Keratinocyte (primary cell): ENCODE measurements around the gene TOX2. TPM values are rescaled to one million over a fixed set of nuclear protein-coding genes. Genes with fewer than 3 reads are reported as not detected.

Experiments used
- DNase-seq: peaks from one replicate; pipeline ENCODE4 v3.0.0-alpha.2; 2011; ENCODE audit warnings: low read depth, missing footprints, low spot score
- FAIRE-seq: peaks from 2 replicates; lab custom pipeline; 2011; peaks lifted over from hg19 to GRCh38; lab: Jason Lieb, UNC
- H2AFZ ChIP-seq: 2 replicates; pipeline ENCODE4 v1.6.0; 2012; ENCODE audit warnings: low read length, control low read depth, inconsistent platforms; ENCODE audit not compliant: control insufficient read depth
- H3K27ac ChIP-seq: 2 replicates; pipeline ENCODE4 v1.5.1; 2011; ENCODE audit warnings: low read length; ENCODE audit not compliant: control insufficient read depth, insufficient read depth
- H3K27me3 ChIP-seq: 3 replicates; pipeline ENCODE4 v1.6.0; 2011; ENCODE audit warnings: low read length; ENCODE audit not compliant: control insufficient read depth, insufficient read depth; ENCODE audit errors: extremely low read depth
- H3K36me3 ChIP-seq, 2 experiments: 2 replicates in 1 of 2; 3 replicates in 1 of 2; pipeline ENCODE4 v1.5.1; 2011; ENCODE audit warnings: low read length in 2 of 2, mild to moderate bottlenecking in 1 of 2; ENCODE audit not compliant: control insufficient read depth in 2 of 2, insufficient read depth in 2 of 2; ENCODE audit errors: extremely low read depth in 1 of 2
- H3K4me1 ChIP-seq: 3 replicates; pipeline ENCODE4 v1.5.1; 2011; ENCODE audit warnings: low read length; ENCODE audit not compliant: control insufficient read depth, insufficient read depth; ENCODE audit errors: extremely low read depth
- H3K4me2 ChIP-seq: 3 replicates; pipeline ENCODE4 v1.6.0; 2011; ENCODE audit warnings: low read depth, low read length; ENCODE audit not compliant: control insufficient read depth, insufficient read depth; ENCODE audit errors: extremely low read depth
- H3K4me3 ChIP-seq, 3 experiments: fragments of 200-600 bp in 1 of 3; sonication (generic) in 1 of 3; 2 replicates in 2 of 3; 3 replicates in 1 of 3; pipeline ENCODE4 v1.5.1; 2011 to 2016; ENCODE audit warnings: low read length in 3 of 3, mild to moderate bottlenecking in 3 of 3, control low read depth in 2 of 3, inconsistent platforms in 1 of 3, low read depth in 1 of 3, mixed read lengths in 1 of 3, mixed run types in 1 of 3, moderate library complexity in 1 of 3; ENCODE audit not compliant: control insufficient read depth in 2 of 3, insufficient read depth in 2 of 3; ENCODE audit errors: extremely low read depth in 1 of 3
- H3K79me2 ChIP-seq: 2 replicates; pipeline ENCODE4 v1.6.0; 2012; ENCODE audit warnings: low read length; ENCODE audit not compliant: control insufficient read depth, insufficient read depth
- H3K9ac ChIP-seq: 3 replicates; pipeline ENCODE4 v1.6.0; 2011; ENCODE audit warnings: low read length; ENCODE audit not compliant: control insufficient read depth, insufficient read depth; ENCODE audit errors: extremely low read depth
- H3K9me1 ChIP-seq: 3 replicates; pipeline ENCODE4 v1.6.0; 2011; ENCODE audit warnings: low read length; ENCODE audit not compliant: control insufficient read depth, insufficient read depth; ENCODE audit errors: extremely low read depth
- H3K9me3 ChIP-seq: 2 replicates; pipeline ENCODE4 v1.5.1; 2012; ENCODE audit warnings: low read depth, low read length; ENCODE audit not compliant: control insufficient read depth
- H4K20me1 ChIP-seq: 3 replicates; pipeline ENCODE4 v1.6.0; 2011; ENCODE audit warnings: low read length; ENCODE audit not compliant: control insufficient read depth, insufficient read depth; ENCODE audit errors: extremely low read depth
- EZH2 ChIP-seq: IDR thresholded peaks from one replicate; pipeline ENCODE4 v1.6.1; 2012; ENCODE audit warnings: inconsistent platforms, mild to moderate bottlenecking, low read length, moderate library complexity
- dilution Hi-C: fragments of 300-500 bp; cut with MboI; formaldehyde crosslinking; loops from one replicate; pipeline ENCODE4 v1.7.0; 2020; ENCODE audit warnings: low sequenced_read_pairs; ENCODE audit not compliant: extremely low pct_ligation_motif_present
- polyA plus RNA-seq, 5 experiments: library from polyadenylated mRNA; depleted of rRNA in 3 of 5; stranded (reverse) in 3 of 5; stranded (forward) in 1 of 5; unstranded in 1 of 5; fragments of >200 nt; gene quantifications; 1 replicate in 1 of 5; 2 replicates in 3 of 5; 3 replicates in 1 of 5; pipeline versions ENCODE4 v1.2.1 to v1.2.3, GENCODE V29; 2011 to 2012; ENCODE audit warnings: missing spikeins in 2 of 5, low read depth in 1 of 5, low replicate concordance in 1 of 5
- TF ChIP-seq, protein P1 (sequence below), 3 experiments: IDR thresholded peaks in 1 of 3; conservative IDR thresholded peaks in 1 of 3; optimal IDR thresholded peaks in 1 of 3; 2 replicates in 2 of 3; 3 replicates in 1 of 3; pipeline versions ENCODE3 to v1.5.1; 2011; ENCODE audit warnings: low read length in 3 of 3, mild to moderate bottlenecking in 3 of 3, moderate library complexity in 2 of 3, control low read depth in 1 of 3, inconsistent platforms in 1 of 3; ENCODE audit not compliant: insufficient read depth in 2 of 3; ENCODE audit errors: extremely low read depth in 1 of 3

The TOX2 gene
- polyA plus RNA-seq, 1 donor (not counting 4 experiments of a cell fraction or from before 2014, with no cell fraction given) = 0.20 TPM

DNA sequence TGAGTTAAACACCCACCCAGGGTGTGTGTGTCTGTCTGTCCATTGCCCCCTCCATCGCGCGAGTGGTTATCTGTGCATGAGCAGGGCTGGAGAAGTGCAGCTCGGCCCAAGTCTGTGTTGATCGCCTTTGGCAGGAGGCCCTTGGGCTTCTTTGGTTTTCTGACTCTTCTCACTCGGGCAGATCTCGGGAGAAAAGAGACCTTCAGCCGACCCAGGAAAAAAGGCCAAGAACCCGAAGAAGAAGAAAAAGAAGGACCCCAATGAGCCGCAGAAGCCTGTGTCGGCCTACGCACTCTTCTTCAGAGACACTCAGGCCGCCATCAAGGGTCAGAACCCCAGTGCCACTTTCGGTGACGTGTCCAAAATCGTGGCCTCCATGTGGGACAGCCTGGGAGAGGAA lies 139.5 kb downstream of the TOX2 start:
- no peaks in the 10 kb centered on the region for H3K9me1 ChIP-seq
- H3K27me3 ChIP-seq = peaks cover 8% of the 10 kb centered on the region
- H3K36me3 ChIP-seq = no peaks in the 10 kb centered on the region
- dilution Hi-C loops = no loop called here
- no peak for FAIRE-seq
- H3K4me3 ChIP-seq = no peak overlapping the region
- no peak overlapping the region for H3K27ac ChIP-seq
- no peaks in the 10 kb centered on the region for H3K9me3 ChIP-seq
- no peak overlapping the region for H2AFZ ChIP-seq
- no peak for DNase-seq
- TF ChIP-seq EZH2 = no peak
- TF ChIP-seq, protein P1, sequence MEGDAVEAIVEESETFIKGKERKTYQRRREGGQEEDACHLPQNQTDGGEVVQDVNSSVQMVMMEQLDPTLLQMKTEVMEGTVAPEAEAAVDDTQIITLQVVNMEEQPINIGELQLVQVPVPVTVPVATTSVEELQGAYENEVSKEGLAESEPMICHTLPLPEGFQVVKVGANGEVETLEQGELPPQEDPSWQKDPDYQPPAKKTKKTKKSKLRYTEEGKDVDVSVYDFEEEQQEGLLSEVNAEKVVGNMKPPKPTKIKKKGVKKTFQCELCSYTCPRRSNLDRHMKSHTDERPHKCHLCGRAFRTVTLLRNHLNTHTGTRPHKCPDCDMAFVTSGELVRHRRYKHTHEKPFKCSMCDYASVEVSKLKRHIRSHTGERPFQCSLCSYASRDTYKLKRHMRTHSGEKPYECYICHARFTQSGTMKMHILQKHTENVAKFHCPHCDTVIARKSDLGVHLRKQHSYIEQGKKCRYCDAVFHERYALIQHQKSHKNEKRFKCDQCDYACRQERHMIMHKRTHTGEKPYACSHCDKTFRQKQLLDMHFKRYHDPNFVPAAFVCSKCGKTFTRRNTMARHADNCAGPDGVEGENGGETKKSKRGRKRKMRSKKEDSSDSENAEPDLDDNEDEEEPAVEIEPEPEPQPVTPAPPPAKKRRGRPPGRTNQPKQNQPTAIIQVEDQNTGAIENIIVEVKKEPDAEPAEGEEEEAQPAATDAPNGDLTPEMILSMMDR (optimal IDR thresholded peaks at IDR 0.05 in 1 of 3, IDR thresholded peaks at IDR 0.05 in 1 of 3, conservative IDR thresholded peaks at IDR 0.05 in 1 of 3; ENCODE audit: extremely low read depth in 1 of 3, insufficient read depth in 2 of 3, low read length in 3 of 3) = no peak
- no peak overlapping the region for H3K9ac ChIP-seq
- no peaks in the 10 kb centered on the region for H3K79me2 ChIP-seq
- no peaks in the 10 kb centered on the region for H3K4me1 ChIP-seq
- no peaks in the 10 kb centered on the region for H4K20me1 ChIP-seq
- no peak overlapping the region for H3K4me2 ChIP-seq

DNA sequence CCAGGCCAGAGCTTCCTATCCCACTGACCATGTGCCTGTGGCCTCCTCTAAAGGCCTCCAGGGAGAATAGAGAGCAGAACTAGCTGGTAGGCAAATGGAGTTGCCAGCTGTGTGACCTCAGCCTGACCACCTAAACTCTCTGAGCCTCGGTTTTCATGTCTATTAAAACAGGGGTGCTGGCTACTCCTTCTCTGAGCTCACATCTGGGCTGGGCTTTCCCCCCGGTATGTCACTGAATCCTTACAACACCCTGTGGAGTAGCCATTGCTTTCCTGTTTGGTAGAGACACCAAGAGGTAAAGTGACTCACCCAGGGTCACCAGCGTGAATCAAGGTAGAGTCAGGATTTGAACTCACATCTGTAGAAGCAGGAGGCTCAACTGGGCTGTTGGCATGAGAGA lies 140.2 kb downstream of the TOX2 start:
- Histone ChIP-seq H3K9me1 (no peaks in the 10 kb centered on the region), H3K36me3 (no peaks in the 10 kb centered on the region), H3K9ac (no peak overlapping the region), H3K4me2 (no peak overlapping the region), H3K4me3 (no peak overlapping the region), H3K27me3 (peaks cover 8% of the 10 kb centered on the region), H3K9me3 (no peaks in the 10 kb centered on the region), H3K79me2 (no peaks in the 10 kb centered on the region), H2AFZ (no peak overlapping the region), H3K27ac (no peak overlapping the region), H3K4me1 (no peaks in the 10 kb centered on the region), H4K20me1 (no peaks in the 10 kb centered on the region)
- no peak for DNase-seq
- dilution Hi-C loops = no loop called here
- no peak for FAIRE-seq
- TF ChIP-seq EZH2 = no peak
- TF ChIP-seq, protein P1 (optimal IDR thresholded peaks at IDR 0.05 in 1 of 3, IDR thresholded peaks at IDR 0.05 in 1 of 3, conservative IDR thresholded peaks at IDR 0.05 in 1 of 3; ENCODE audit: extremely low read depth in 1 of 3, insufficient read depth in 2 of 3, low read length in 3 of 3) = no peak
